Trophoblast cell (in vitro differentiated cells and primary cell): ENCODE results near the gene MPP7.

ENCODE experiments used
- DNase-seq, 2 donors: peaks; one replicate each; pipeline ENCODE4 v3.0.0-alpha.2; 2016
- H2AFZ ChIP-seq: 2 replicates; pipeline ENCODE4 v1.6.1; 2013; ENCODE audit warnings: low read length, moderate library complexity, mild to moderate bottlenecking; ENCODE audit not compliant: insufficient read depth, poor library complexity
- H2AK5ac ChIP-seq: 2 replicates; pipeline ENCODE4 v1.6.1; 2013; ENCODE audit warnings: mild to moderate bottlenecking, low read length
- H2BK120ac ChIP-seq: 2 replicates; pipeline ENCODE4 v1.6.1; 2013; ENCODE audit warnings: low read length, mild to moderate bottlenecking, moderate library complexity; ENCODE audit not compliant: insufficient read depth, poor library complexity
- H2BK12ac ChIP-seq: 2 replicates; pipeline ENCODE4 v1.6.1; 2013; ENCODE audit warnings: mild to moderate bottlenecking, low read length, moderate library complexity
- H2BK5ac ChIP-seq: 2 replicates; pipeline ENCODE4 v1.6.1; 2013; ENCODE audit warnings: low read length, low read depth, moderate library complexity, mild to moderate bottlenecking; ENCODE audit not compliant: poor library complexity
- H3K14ac ChIP-seq: 2 replicates; pipeline ENCODE4 v1.6.1; 2013; ENCODE audit warnings: mild to moderate bottlenecking, low read length
- H3K18ac ChIP-seq: 2 replicates; pipeline ENCODE4 v1.6.1; 2013; ENCODE audit warnings: mild to moderate bottlenecking, low read length
- H3K23ac ChIP-seq: 2 replicates; pipeline ENCODE4 v1.6.1; 2013; ENCODE audit warnings: low read length
- H3K27ac ChIP-seq: 2 replicates; pipeline ENCODE4 v1.5.1; 2013; ENCODE audit warnings: low read depth, mild to moderate bottlenecking, inconsistent platforms, low read length, moderate library complexity
- H3K27me3 ChIP-seq: 2 replicates; pipeline ENCODE4 v1.6.1; 2013; ENCODE audit warnings: inconsistent platforms, mild to moderate bottlenecking, low read length, moderate library complexity; ENCODE audit not compliant: insufficient read depth
- H3K36me3 ChIP-seq, 2 experiments: 1 replicate in 1 of 2; 2 replicates in 1 of 2; pipeline ENCODE4 v1.6.1; 2013; ENCODE audit warnings: low read length in 2 of 2, mild to moderate bottlenecking in 2 of 2, moderate library complexity in 1 of 2; ENCODE audit not compliant: insufficient read depth in 2 of 2, control insufficient read depth in 1 of 2
- H3K4ac ChIP-seq: 2 replicates; pipeline ENCODE4 v1.6.1; 2013; ENCODE audit warnings: low read depth, mild to moderate bottlenecking, low read length, moderate library complexity
- H3K4me1 ChIP-seq, 2 experiments: 1 replicate in 1 of 2; 2 replicates in 1 of 2; pipeline ENCODE4 v1.6.1; 2013; ENCODE audit warnings: low read length in 2 of 2, mild to moderate bottlenecking in 2 of 2, moderate library complexity in 1 of 2; ENCODE audit not compliant: insufficient read depth in 2 of 2, control insufficient read depth in 1 of 2
- H3K4me2 ChIP-seq: 2 replicates; pipeline ENCODE4 v1.6.1; 2013; ENCODE audit warnings: inconsistent platforms, mild to moderate bottlenecking, low read length, moderate library complexity
- H3K4me3 ChIP-seq: 2 replicates; pipeline ENCODE4 v1.5.1; 2013; ENCODE audit warnings: mild to moderate bottlenecking, low read depth, low read length, inconsistent platforms
- H3K79me1 ChIP-seq: one replicate; pipeline ENCODE4 v1.6.1; 2013; ENCODE audit warnings: low read length
- H3K79me2 ChIP-seq: 2 replicates; pipeline ENCODE4 v1.6.1; 2013; ENCODE audit warnings: low read length, mild to moderate bottlenecking; ENCODE audit not compliant: control insufficient read depth, insufficient read depth, poor library complexity
- H3K9ac ChIP-seq: 2 replicates; pipeline ENCODE4 v1.6.1; 2013; ENCODE audit warnings: mild to moderate bottlenecking, low read length
- H3K9me3 ChIP-seq: 2 replicates; pipeline ENCODE4 v1.6.1; 2013; ENCODE audit warnings: low read depth, mild to moderate bottlenecking, control low read depth, inconsistent platforms, low read length; ENCODE audit not compliant: insufficient read depth
- H4K12ac ChIP-seq: 2 replicates; pipeline ENCODE4 v1.6.1; 2013; ENCODE audit warnings: low read depth, mild to moderate bottlenecking, low read length, moderate library complexity
- H4K8ac ChIP-seq: 2 replicates; pipeline ENCODE4 v1.6.1; 2013; ENCODE audit warnings: low read depth, mild to moderate bottlenecking, low read length, moderate library complexity
- H4K91ac ChIP-seq: one replicate; pipeline ENCODE4 v1.6.1; 2013; ENCODE audit warnings: low read depth, mild to moderate bottlenecking, low read length, moderate library complexity
- WGBS: extraction: QIAGEN DNeasy Blood & Tissue Kit; methylation state at CpG from one replicate; pipeline ENCODE4 v1.1.7; 2013; ENCODE audit warnings: missing lambda C conversion rate; ENCODE audit not compliant: insufficient read length, insufficient coverage; ENCODE audit errors: extremely low coverage; 5-methylcytosine and 5-hydroxymethylcytosine counted together

MPP7 gene

DNA sequence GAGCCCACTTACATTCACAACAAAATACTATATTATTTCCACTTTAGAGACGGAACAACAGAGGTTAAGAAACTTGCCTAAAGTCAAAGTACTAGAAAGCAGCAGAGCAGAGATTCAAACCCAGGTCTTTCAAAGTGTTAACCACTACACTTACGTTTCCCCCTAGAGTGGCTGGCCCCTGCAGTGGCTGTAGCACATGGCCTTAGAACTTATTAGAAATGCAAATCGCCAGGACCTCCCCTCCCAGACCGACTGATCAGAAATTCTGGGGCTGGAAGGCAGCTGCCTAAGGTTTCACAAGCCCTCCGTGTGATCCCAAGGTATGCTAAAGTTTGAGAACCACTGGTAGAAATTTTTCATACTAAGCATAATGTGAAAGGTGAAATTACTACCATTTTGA, 8.1 kb downstream of the MPP7 start:
- H2BK5ac ChIP-seq, result no peak overlapping the region
- H2BK120ac ChIP-seq, result no peak overlapping the region
- peaks cover 7 to 8% of the 10 kb centered on the region in 2 experiments for H3K4me1 ChIP-seq
- no peak overlapping the region for H3K4me2 ChIP-seq
- WGBS, result no CpG with 5 or more reads among the region's 5 CpGs
- no peak overlapping the region for H3K4ac ChIP-seq
- H2AK5ac ChIP-seq, result no peak overlapping the region
- H3K9me3 ChIP-seq, result no peaks in the 10 kb centered on the region
- H3K27me3 ChIP-seq, result no peaks in the 10 kb centered on the region
- no peak overlapping the region for H3K23ac ChIP-seq
- no peak overlapping the region for H4K12ac ChIP-seq
- H3K79me2 ChIP-seq, result no peaks in the 10 kb centered on the region
- no peak overlapping the region for H3K9ac ChIP-seq
- no peaks in the 10 kb centered on the region for H3K36me3 ChIP-seq
- H2AFZ ChIP-seq, result no peak overlapping the region
- peaks cover 2% of the 10 kb centered on the region for H3K79me1 ChIP-seq
- H3K18ac ChIP-seq, result no peak overlapping the region
- no peak overlapping the region for H4K8ac ChIP-seq
- H2BK12ac ChIP-seq, result no peak overlapping the region
- DNase-seq, result no peak
- no peak overlapping the region for H3K4me3 ChIP-seq
- H3K27ac ChIP-seq, result no peak overlapping the region
- H4K91ac ChIP-seq, result no peak overlapping the region
- no peak overlapping the region for H3K14ac ChIP-seq

GRCh38 chr10:28294169-28294532, 8.7 kb downstream of the MPP7 start:
- H3K27me3 ChIP-seq, result no peaks in the 10 kb centered on the region
- no peak overlapping the region for H2BK12ac ChIP-seq
- peaks cover 7 to 8% of the 10 kb centered on the region in 2 experiments for H3K4me1 ChIP-seq
- H3K9ac ChIP-seq, result no peak overlapping the region
- no peak overlapping the region for H3K4ac ChIP-seq
- H3K14ac ChIP-seq, result no peak overlapping the region
- no peak overlapping the region for H2BK5ac ChIP-seq
- no peak overlapping the region for H3K4me3 ChIP-seq
- H4K12ac ChIP-seq, result no peak overlapping the region
- H3K4me2 ChIP-seq, result no peak overlapping the region
- peaks cover 2% of the 10 kb centered on the region for H3K79me1 ChIP-seq
- no peak overlapping the region for H4K91ac ChIP-seq
- no CpG with 5 or more reads among the region's 8 CpGs for WGBS
- no peak overlapping the region for H3K23ac ChIP-seq
- H3K36me3 ChIP-seq, result no peaks in the 10 kb centered on the region
- H3K27ac ChIP-seq, result no peak overlapping the region
- DNase-seq, result no peak
- no peak overlapping the region for H3K18ac ChIP-seq
- H4K8ac ChIP-seq, result no peak overlapping the region
- H2AK5ac ChIP-seq, result no peak overlapping the region
- no peaks in the 10 kb centered on the region for H3K79me2 ChIP-seq
- H2BK120ac ChIP-seq, result no peak overlapping the region
- H3K9me3 ChIP-seq, result no peaks in the 10 kb centered on the region
- H2AFZ ChIP-seq, result no peak overlapping the region

DNA sequence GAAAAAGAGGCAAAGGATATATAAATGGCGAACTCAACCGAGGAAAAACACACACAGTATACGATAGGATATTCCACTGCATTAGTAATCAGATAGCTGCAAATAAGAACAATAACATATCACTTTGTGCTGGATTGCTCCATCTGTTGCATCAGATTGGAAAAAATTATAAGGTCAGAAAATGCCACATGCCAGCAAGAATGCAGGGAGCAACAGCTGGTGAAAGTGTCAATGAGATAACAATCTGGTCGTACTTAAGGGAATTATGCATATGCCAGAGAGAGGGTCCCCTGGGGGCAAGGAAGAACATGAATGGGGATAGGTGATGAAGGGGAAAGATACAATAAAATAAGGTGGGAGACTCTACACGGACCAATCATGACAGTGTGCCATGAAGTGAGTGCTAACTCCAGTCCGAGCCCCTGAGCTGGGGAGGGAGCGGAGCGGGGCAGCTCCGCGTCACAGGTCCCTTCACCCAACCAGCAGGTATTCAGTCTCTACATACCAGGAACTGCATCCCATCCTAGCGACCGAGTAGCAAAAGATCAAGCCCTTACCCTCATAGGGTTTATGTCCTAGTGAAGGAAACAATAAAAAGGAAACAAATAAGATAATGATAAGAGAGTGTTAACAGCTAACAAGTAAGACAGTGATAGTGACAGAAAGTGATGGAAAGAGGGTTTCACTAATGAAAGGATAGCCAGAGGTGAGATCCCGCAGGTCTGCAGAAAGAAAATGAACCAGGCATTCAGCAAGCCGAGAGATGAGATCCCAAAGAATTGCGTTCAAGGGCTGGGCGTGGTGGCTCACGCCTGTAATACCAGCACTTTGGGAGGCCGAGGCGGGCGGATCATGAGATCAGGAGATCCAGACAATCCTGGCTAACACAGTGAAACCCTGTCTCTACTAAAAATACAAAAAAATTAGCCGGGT, 9.4 kb downstream of the MPP7 start:
- Histone ChIP-seq H2BK12ac (no peak overlapping the region), H2AK5ac (no peak overlapping the region), H3K4ac (no peak overlapping the region), H3K27me3 (no peaks in the 10 kb centered on the region), H3K9me3 (no peaks in the 10 kb centered on the region), H3K79me2 (no peaks in the 10 kb centered on the region), H3K36me3 (no peaks in the 10 kb centered on the region), H3K14ac (no peak overlapping the region), H3K4me3 (no peak overlapping the region), H3K18ac (no peak overlapping the region), H2BK5ac (no peak overlapping the region), H3K23ac (no peak overlapping the region), H3K4me2 (no peak overlapping the region), H2BK120ac (no peak overlapping the region), H3K9ac (no peak overlapping the region), H4K8ac (no peak overlapping the region), H4K12ac (no peak overlapping the region), H4K91ac (no peak overlapping the region), H3K4me1 (peaks cover 7 to 8% of the 10 kb centered on the region in 2 experiments), H2AFZ (no peak overlapping the region), H3K27ac (no peak overlapping the region), H3K79me1 (peaks cover 2% of the 10 kb centered on the region)
- no CpG with 5 or more reads among the region's 21 CpGs for WGBS
- peak; percentile 93 to 95 for DNase-seq

DNA sequence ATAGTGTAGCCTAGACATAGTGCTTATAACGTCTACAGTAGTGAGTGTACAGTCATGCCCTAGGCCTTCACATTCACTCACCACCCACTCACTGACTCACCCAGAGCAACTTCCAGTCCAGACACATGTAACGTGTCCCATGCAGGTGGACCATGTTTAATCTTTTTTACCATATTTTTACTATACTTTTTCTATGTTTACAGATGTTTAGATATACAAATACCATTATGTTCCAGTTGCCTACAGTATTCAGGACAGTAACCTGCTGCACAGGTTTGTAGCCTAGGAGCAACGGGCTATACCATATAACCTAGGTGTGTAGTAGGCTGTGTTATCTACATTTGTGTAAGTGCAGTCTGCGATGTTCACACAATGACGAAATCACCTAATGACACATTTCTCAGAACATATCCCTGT, 11.0 kb downstream of the MPP7 start:
- Histone ChIP-seq H3K4me2 (no peak overlapping the region), H3K14ac (no peak overlapping the region), H3K18ac (no peak overlapping the region), H3K4me1 (peaks cover 7 to 8% of the 10 kb centered on the region in 2 experiments), H4K8ac (no peak overlapping the region), H3K27me3 (no peaks in the 10 kb centered on the region), H2BK12ac (no peak overlapping the region), H3K79me2 (no peaks in the 10 kb centered on the region), H3K4ac (no peak overlapping the region), H2BK5ac (no peak overlapping the region), H3K36me3 (no peaks in the 10 kb centered on the region), H3K27ac (no peak overlapping the region), H4K91ac (no peak overlapping the region), H2BK120ac (no peak overlapping the region), H3K4me3 (no peak overlapping the region), H2AK5ac (no peak overlapping the region), H3K9ac (no peak overlapping the region), H3K79me1 (peaks cover 2% of the 10 kb centered on the region), H3K9me3 (no peaks in the 10 kb centered on the region), H2AFZ (no peak overlapping the region), H3K23ac (no peak overlapping the region), H4K12ac (no peak overlapping the region)
- peak; percentile 90 to 95 for DNase-seq
- WGBS, result no CpG with 5 or more reads among the region's 5 CpGs
